Epithelial cell of proximal tubule (primary cell): ENCODE measurements around the gene MAPRE3. TPM values are rescaled to one million over a fixed set of nuclear protein-coding genes. Genes with fewer than 3 reads are reported as not detected.

Experiments
- DNase-seq: peaks from one replicate; pipeline ENCODE4 v3.0.0-alpha.2; 2011; ENCODE audit warnings: low read depth
- H3K4me3 ChIP-seq: 2 replicates; pipeline ENCODE4 v1.5.1; 2011; ENCODE audit warnings: low read depth, mild to moderate bottlenecking, low read length
- CTCF ChIP-seq: conservative IDR thresholded peaks from 2 replicates; pipeline ENCODE4 v1.5.1; 2012; ENCODE audit warnings: low read depth, mild to moderate bottlenecking, low read length
- total RNA-seq: library from RNA; depleted of rRNA; stranded (reverse); fragments of >200 nt; gene quantifications from 2 replicates; pipeline ENCODE4 v1.2.3, GENCODE V29; 2015

MAPRE3 gene
- total RNA-seq, 1 donor from 2014 or later = 1.6 TPM

- no peak for DNase-seq
Observed at GRCh38 chr2:26975102-26975501, 4.7 kb downstream of the MAPRE3 start.

GRCh38 chr2:26975656-26976055 is 5.2 kb downstream of the MAPRE3 start:
- no peak for TF ChIP-seq CTCF
- H3K4me3 ChIP-seq = no peak overlapping the region
- DNase-seq = no peak

More at GRCh38 chr2:26975102-26975501, 4.7 kb downstream of the MAPRE3 start:
- H3K4me3 ChIP-seq = no peak overlapping the region
- no peak for TF ChIP-seq CTCF

- no peak overlapping the region for H3K4me3 ChIP-seq
- no peak for DNase-seq
- no peak for TF ChIP-seq CTCF
Observed at GRCh38 chr2:26976237-26976636, 5.8 kb downstream of the MAPRE3 start.

GRCh38 chr2:26977012-26977411 is 6.6 kb downstream of the MAPRE3 start:
- no peak for DNase-seq
- H3K4me3 ChIP-seq = no peak overlapping the region
- TF ChIP-seq CTCF = no peak

GRCh38 chr2:26978061-26978596 is 7.7 kb downstream of the MAPRE3 start:
- TF ChIP-seq CTCF = no peak
- no peak overlapping the region for H3K4me3 ChIP-seq
- no peak for DNase-seq

GRCh38 chr2:26979741-26980140 is 9.3 kb downstream of the MAPRE3 start:
- DNase-seq = no peak
- no peak for TF ChIP-seq CTCF
- H3K4me3 ChIP-seq = no peak overlapping the region

- H3K4me3 ChIP-seq = no peak overlapping the region
- DNase-seq = no peak
- TF ChIP-seq CTCF = no peak
Observed at GRCh38 chr2:26980971-26981370, 10.5 kb downstream of the MAPRE3 start.
